Transverse colon (tissue), 4 donors: Measurements from ENCODE around the gene PDZD2.

ENCODE experiments used
- CTCF ChIP-seq, 5 experiments: fragments of 200-600 bp in 3 of 5; fragments of 450-650 bp in 2 of 5; sonication (generic) in 3 of 5; IDR thresholded peaks; 1 replicate in 2 of 5; 2 replicates in 3 of 5; pipeline ENCODE4 v1.5.1; 2016 to 2017; ENCODE audit warnings: antibody characterized with exemption in 5 of 5, inconsistent platforms in 3 of 5, mild to moderate bottlenecking in 2 of 5, moderate library complexity in 1 of 5
- EP300 ChIP-seq: sonication (generic); formaldehyde crosslinking; IDR thresholded peaks from one replicate; pipeline ENCODE4 v1.6.1; 2017; ENCODE audit warnings: antibody characterized with exemption, low read depth
- POLR2A ChIP-seq: fragments of 450-650 bp; IDR thresholded peaks from one replicate; pipeline ENCODE4 v1.6.1; 2016; ENCODE audit warnings: antibody characterized with exemption, mild to moderate bottlenecking, moderate library complexity
- POLR2AphosphoS5 ChIP-seq, 3 donors: sonication (generic); formaldehyde crosslinking; IDR thresholded peaks; one replicate each; pipeline ENCODE4 v1.6.1; 2016; ENCODE audit warnings: antibody characterized with exemption in 3 of 3

- TF ChIP-seq EP300: no peak
- no peak for TF ChIP-seq CTCF (IDR thresholded peaks at IDR 0.05)
- TF ChIP-seq POLR2A: no peak
- no peak for TF ChIP-seq POLR2AphosphoS5 (IDR thresholded peaks at IDR 0.05)
Measured at GRCh38 chr5:31964007-31964360, 325.1 kb downstream of the PDZD2 start.
